ENCODE data around the gene EPB41L5.

DNA sequence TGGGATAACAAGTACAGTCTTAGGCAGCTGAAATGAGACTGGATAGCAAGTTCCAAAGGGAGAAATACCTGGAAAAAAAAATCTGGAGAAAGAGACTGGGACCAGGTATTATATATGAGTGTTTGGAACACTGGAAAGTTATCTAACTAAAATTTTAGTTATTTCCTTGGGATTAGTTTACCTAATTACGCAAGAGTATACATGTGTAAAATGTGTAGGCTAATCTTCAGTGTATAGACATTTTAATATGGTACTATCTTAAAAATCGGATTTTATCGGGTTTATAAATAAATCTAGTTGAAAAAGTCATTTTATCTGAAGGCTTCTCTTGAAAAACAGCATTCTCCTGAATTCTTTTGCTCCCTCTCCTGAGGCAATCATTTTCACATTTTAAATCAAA lies 3.9 kb downstream of the EPB41L5 start:
- TF ChIP-seq, protein P1, sequence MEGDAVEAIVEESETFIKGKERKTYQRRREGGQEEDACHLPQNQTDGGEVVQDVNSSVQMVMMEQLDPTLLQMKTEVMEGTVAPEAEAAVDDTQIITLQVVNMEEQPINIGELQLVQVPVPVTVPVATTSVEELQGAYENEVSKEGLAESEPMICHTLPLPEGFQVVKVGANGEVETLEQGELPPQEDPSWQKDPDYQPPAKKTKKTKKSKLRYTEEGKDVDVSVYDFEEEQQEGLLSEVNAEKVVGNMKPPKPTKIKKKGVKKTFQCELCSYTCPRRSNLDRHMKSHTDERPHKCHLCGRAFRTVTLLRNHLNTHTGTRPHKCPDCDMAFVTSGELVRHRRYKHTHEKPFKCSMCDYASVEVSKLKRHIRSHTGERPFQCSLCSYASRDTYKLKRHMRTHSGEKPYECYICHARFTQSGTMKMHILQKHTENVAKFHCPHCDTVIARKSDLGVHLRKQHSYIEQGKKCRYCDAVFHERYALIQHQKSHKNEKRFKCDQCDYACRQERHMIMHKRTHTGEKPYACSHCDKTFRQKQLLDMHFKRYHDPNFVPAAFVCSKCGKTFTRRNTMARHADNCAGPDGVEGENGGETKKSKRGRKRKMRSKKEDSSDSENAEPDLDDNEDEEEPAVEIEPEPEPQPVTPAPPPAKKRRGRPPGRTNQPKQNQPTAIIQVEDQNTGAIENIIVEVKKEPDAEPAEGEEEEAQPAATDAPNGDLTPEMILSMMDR (IDR thresholded peaks at IDR 0.05), result no peak
- no peak for TF ChIP-seq POLR2A (IDR thresholded peaks at IDR 0.05)

Data from testis (tissue), 2 donors.